Lung microvascular endothelial cell (primary cell): ENCODE data around the gene JHY. TPM values are rescaled to one million over a fixed set of nuclear protein-coding genes. Genes with fewer than 3 reads are reported as not detected.
A peak's percentile ranks its signal among the peaks of the same experiment; 100 is the strongest.

Source experiments
- DNase-seq, 2 donors: peaks; one replicate each; pipeline versions ENCODE4 v3.0.0 to v3.0.0-alpha.2; 2010; ENCODE audit warnings: low read depth in 2 of 2
- total RNA-seq: library from RNA; depleted of rRNA; stranded (reverse); fragments of >200 nt; gene quantifications from 2 replicates; pipeline ENCODE4 v1.2.1, GENCODE V29; 2014

JHY gene
- total RNA-seq, 1 donor from 2014 or later, result 0.20 TPM

GRCh38 chr11:122938557-122938956 is 56.0 kb downstream of the JHY start:
- DNase-seq, result no peak

DNA sequence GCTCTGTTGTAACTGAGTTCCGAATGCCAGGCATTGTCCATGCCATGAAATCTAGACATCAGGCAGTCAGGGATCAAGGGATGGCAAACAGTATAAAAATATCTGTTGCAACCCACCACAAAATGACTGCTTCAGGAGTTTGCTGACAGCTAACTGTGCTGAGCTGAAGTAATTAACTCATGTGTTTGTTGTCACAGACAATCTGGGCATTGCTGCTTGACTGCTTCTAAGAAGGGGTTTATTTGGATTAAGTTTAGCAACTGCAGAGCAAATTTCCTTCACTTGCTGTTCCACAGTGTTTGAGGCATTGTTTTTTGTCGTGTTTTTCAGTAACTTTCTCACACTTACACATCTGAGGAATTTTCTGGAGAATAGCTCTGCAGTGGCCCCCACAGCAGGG is 68.7 kb downstream of the JHY start:
- DNase-seq, result no peak

DNA sequence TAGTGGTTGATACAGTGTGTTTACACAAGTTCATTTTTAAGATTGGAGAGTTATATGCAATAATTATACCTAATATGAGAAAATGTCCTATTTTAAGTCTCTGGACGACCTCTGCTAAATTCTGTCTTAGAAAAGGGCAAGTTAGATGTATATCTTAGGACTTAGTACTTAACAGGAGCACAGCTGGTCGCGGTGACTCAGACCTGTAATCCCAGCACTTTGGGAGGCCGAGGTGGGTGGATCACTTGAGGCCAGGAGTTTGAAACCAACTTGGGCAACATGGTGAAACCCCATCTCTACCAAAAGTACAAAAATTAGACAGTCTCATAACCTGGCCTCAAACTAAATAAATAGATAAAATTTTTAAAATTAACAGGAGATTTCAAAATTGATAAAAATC is 71.9 kb downstream of the JHY start:
- no peak for DNase-seq

DNA sequence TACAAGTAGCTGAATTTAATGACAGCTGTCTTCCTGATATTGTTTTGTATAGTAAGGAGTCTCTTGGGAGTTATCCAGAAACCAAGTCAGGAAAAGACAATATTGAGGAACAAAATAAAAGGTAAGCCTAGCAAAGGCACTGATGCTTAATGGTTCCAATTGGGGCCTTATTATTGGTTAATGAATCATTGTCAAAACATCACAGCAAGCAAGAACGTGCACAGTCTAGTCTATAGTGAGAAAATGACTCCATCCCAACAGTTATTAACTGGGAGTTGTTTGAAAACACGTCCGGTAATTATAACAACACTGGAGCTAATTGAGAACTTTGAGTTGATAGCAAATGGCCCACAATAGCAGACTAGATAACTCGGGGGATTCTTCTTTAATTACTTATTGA is 81.4 kb downstream of the JHY start:
- DNase-seq, result no peak

DNA sequence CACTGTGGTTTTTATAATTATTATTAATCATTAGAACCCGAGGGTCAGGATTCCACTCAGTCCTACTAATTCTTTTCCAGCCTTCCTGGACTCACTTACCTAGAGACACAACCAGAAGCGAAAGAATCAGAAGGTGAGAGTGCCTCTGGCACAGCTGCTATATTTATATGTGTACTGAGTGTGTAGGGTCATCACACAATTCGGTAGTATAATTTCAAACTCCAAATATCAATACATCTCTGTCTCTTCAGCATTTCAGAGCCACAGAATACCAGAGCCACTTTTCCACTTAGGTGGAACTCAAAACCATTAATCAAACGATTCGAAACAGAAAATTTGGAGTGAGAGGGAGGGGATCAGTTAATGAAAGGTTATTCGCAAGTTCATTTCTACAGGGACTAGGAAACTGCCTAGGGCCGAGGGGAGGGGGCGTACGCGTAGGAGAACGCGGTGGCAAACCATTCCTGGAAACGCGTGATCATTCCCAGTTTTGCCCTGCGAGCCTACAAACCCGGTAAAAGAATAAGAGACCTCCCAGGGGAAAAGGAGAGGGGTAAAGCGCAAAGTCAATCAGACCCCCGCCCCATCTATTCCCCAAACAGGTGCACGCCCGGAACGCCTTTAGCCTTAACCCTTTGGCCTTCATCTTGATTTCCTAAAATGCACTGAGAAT is 93.6 kb downstream of the JHY start:
- no peak for DNase-seq

DNA sequence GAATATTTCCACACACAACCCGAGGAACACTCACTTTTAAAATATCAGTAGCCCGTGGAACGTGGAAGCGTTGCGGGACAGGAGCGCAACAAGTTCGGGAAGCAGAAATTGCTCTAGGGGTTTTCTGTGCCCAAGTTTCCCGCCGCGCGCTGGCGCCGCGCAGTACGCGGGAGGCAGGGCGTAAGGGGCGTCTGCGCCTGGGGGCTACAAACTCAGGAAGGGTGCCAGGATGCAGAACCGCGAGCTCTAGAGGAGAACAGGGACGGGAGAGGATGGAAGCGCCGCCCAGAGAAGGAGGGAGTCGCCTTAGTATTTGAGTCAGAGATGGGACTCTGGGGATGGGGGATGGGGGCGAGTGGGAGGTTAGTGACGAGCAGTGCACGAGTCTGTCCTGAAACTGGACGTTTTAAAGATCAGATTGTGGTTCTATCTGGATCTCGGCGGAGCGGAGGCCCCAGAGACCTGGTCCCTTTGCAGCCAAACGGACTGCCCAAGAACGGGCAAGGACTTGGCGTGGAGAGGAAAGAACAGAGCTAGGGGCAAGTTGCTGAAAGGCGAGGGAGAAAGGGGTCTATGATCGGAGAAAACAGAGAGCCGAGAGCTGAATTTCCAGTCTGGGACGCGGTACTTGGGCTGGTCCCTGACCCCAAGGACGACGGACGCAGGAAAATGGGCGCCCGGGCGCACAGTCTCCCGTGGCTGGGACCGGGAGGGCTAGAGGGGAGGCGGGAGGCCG is 94.3 kb downstream of the JHY start:
- no peak for DNase-seq

DNA sequence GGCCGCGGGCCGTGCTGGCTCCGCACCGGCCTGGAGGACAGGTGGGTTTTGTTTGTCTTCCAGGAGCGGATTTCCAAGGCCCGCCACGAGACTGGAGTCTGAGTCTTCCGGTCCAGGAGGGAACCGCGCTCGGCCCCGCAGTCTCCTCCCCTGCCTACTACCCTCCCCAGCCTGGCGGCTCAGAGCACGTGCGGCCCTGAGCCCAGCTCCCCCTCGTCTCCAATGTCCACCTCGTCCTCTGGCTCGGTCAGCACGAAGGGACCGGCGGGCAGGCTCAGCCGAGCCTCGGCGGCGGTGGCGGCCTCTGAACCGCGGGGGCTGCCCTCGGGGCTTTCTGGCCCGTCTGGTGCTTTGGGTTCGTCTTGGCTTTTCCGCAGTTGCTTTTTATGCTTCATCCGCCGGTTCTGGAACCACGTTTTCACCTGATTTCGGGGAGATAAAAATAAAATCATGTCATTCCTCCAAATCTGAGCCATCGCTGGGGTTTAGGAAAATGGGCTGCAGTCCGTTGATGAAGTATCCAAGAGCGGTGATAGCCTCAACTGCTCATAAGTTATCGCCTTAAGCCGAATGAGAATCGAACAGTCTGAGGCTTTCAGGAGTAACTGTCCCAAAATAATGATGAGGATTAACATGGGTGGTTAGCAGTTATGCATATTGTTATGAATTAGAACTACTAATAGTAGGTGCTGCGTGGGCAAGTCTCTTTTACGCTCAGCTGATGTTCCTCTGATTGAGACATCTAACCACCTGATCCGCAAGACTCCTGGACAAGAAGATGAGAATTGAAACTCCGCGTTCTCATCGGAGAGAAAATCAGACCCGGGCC is 95.1 kb downstream of the JHY start:
- no peak for DNase-seq

- DNase-seq, result no peak
Measured at GRCh38 chr11:122978299-122978620, 95.7 kb downstream of the JHY start.

- no peak for DNase-seq
Measured at GRCh38 chr11:122979103-122979814, 96.7 kb downstream of the JHY start.

DNA sequence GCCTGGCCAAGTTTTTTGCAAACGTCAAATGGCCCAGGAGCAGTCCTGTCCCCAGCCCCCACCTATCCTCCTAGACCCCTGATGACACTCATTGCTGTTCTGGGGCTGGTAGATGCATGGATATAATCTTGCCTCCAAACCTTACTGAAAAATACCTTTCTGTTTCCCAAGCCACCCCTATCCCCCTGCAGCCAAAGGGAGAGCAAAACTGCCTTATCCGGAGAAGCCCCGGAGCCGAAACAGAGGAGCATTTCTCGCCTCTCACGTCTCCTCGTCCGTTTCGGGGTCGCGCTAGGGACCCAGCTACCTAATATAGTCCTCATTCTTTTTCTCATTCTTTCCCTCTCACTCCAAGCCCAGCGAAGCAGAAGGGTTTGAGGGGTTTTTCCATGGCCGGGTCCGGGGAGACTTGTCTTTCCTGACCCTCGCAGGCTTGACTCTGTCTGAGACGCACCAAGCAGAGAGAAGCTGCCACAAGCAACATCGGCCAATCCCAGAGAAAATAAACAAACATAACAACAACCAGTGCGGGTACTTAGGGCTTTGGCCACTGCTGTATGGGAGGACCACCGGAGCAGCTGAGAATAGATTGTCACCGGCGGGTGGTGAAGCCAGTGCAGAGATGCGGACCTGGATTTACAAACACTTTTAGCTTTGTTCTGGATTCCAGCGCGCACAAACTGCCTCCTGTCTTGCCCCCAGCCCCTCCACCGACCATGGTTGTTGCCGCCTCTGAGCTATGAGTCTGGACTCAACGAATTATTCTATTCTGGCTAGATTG is 97.4 kb downstream of the JHY start:
- no peak for DNase-seq

- DNase-seq, result peak; percentile 48 to 50
Measured at GRCh38 chr11:122981388-122982264, 99.1 kb downstream of the JHY start, which contains the start of gene BSX. TSS of gene BSX (minus strand) at chr11:122981834. CDS start at chr11:122981671, 163 bp downstream.

DNA sequence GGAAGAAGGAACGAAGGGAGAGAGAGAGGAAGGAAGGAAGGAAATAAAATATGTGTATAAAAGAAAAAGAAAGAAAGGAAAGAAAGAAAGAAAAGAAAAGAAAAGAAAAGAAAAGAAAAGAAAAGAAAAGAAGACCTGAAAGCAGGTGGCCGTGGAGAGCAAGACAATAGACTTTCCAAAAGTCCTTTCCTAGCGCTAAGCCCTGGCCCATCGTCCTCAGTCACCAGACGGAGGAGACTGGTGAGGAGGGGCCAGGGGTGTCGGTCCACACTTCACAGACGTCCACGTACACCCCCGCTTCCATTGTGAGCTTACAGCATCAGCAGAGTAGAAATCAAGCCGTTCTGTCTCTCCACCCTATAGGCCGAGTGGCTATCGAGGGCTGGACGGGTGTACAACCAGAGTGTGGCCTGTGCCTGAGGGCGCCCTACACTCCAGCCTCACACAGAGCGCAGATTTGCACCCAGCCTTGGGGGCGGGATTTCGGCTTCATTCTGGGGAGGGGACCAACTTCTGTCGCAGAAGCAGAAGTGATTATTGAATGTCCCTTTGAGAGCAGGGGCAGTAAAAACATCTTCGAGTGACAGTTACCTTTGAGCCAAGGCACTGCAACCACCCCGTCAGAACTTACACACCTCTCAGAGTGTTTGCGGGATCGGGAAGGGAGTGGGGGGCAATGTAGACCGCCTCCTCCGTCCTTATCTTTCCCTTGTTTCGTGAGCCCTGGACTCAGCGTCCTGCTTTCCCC is 101.1 kb downstream of the JHY start:
- DNase-seq, result no peak

DNA sequence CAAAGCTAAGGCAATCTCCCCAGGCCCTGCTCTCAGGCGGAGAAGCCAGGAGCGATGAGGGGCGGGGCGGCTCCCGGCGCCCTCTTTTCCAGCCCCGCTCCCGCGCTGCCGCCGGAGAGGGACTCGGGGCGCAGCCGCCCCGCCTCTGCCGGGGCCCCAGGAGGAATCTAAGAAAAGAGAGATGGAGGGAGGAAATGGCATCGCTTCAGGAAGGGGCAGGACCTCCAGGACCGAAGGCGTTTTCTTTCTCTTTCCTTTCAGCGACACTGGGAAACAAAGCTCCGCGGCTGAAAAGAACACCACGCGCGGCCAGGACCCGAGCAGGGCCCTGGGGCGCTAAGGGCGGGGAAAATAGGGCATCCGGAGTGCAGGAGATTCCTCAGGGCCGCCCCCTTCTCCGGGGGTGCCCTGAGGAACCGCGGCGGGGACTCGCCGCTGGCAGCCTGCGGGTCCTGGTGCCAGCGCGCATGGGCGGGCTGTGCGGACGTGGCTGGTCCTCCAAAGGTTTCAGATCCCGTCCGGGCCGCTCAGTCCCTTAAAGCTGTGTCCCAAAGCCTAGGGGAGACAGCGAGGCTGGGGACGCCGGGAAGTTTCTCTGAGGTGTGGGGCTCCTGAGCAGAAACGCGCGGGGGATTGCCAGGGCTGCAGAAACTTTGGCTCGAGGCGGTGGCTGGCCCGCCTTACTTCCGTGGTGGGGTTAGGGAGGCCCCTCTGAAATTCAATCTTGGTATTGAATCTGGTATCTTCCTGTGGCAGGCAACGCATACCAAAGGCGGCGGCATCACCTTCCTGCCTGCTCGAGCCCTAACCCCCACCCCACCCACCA is 101.8 kb downstream of the JHY start:
- no peak for DNase-seq

DNA sequence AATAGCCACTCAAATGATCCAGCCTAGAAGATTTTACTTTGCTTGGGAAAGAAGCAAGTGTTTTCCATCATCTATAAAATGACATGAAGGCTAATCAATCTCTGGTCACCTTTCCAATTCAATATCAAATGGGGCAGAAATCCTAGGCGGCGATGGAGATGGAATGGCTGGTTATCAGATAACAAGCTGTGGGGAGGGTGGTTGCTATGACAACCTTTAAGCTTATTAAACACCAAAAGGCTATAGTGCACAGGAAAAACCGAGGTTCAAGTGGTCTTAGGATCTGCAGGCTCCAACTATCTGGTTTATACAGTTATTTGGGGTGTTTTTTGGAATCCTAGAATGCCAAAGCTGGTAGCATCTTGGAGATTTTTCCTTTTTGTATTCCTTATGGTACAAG is 113.0 kb downstream of the JHY start:
- no peak for DNase-seq

DNA sequence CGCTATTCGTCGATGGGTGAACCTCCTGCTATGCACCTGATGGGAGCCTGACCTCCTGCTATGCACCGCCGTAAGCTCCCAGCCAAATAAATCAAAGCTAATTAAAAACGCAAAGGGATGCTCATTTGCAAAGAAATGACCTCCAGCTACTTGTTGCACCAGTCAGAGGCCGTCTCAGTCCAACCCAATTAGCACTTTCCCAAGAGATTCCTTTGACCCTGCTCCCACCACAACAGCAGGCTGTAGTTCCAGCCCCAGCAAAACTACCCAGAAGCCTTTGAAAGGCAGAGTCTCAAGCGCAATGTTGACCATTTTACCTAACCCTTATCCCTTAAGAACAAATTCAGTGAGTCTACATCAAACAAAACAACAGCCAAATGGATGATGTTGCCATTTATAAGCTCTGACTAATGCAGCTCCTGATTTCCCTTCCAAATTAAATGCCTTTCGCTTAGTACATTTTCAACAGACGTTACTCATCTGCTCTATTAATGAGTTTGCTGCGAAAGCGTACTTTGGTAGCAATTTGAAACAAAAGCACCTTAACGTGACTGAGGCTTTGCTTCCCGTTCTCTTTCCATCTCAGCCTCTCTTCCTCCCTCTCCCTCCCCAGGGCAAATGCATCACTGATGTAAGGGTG is 116.3 kb downstream of the JHY start:
- DNase-seq, result no peak

- DNase-seq, result no peak
Measured at GRCh38 chr11:123000721-123001120, 118.2 kb downstream of the JHY start.

DNA sequence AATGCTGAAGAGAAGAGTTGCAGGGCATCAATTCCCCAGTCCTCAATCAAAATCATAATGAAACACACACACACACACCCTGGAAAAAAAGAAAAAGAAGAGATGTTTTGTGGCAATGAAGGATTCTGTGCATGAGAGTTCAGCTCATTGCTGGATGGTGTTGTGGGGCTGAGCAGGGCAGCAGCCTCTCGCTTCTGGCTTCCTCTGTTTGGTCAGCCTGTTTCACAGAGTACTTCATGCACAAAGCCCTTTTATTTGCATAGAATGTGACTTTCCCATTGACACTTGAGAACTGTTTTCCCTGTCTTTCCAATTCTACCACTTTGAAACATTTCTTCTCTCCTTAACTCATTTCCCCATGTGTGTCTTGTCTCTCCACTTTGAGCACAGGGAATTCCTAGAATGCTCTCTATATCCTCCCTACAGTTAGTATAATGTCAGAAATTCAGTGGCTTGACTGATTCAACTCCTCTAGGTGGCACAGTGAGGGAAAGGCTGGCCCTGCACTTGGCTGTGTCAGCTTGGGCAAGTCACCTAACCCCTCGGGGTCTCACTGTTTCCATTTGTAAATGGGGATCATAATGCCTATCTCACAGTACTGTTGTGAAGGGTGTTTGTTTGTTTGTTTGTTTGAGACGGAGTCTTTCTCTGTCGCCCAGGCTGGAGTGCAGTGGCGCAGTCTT is 124.4 kb downstream of the JHY start:
- no peak for DNase-seq
